Ectodermal cell (in vitro differentiated cells): Measurements from ENCODE around the gene PDCD1LG2.
"Not testable (repeated sequence)": the region's sequence is repeated elsewhere in the genome, so short reads cannot be mapped to it uniquely, and the experiment has no call there.

ENCODE experiments used
- H3K27ac ChIP-seq: 2 replicates; pipeline ENCODE4 v1.7.0; 2013; ENCODE audit warnings: mild to moderate bottlenecking, low read depth, low read length; ENCODE audit not compliant: insufficient read depth, poor library complexity, severe bottlenecking
- H3K27me3 ChIP-seq: 2 replicates; pipeline ENCODE4 v1.7.0; 2013; ENCODE audit warnings: mild to moderate bottlenecking, low read length; ENCODE audit not compliant: insufficient read depth, control insufficient read depth, poor library complexity, severe bottlenecking
- H3K36me3 ChIP-seq: one replicate; pipeline ENCODE4 v1.7.0; 2013; ENCODE audit warnings: low read length; ENCODE audit not compliant: control insufficient read depth, insufficient read depth
- H3K4me1 ChIP-seq: one replicate; pipeline ENCODE4 v1.7.0; 2013; ENCODE audit warnings: low read length; ENCODE audit not compliant: control insufficient read depth, insufficient read depth
- H3K4me3 ChIP-seq: 2 replicates; pipeline ENCODE4 v1.7.0; 2013; ENCODE audit warnings: low read depth, low read length, control low read depth; ENCODE audit not compliant: insufficient read depth
- H3K9me3 ChIP-seq: 2 replicates; pipeline ENCODE4 v1.7.0; 2013; ENCODE audit warnings: mild to moderate bottlenecking, low read length, moderate library complexity; ENCODE audit not compliant: control insufficient read depth
- WGBS, 2 experiments: methylation state at CpG; one replicate each; pipeline ENCODE4 v1.1.7; 2013; ENCODE audit warnings: missing lambda C conversion rate in 2 of 2; 5-methylcytosine and 5-hydroxymethylcytosine counted together

Gene PDCD1LG2

GRCh38 chr9:5493679-5494511, 16.4 kb upstream of the PDCD1LG2 start:
- no peaks in the 10 kb centered on the region for H3K36me3 ChIP-seq
- no peak overlapping the region for H3K4me3 ChIP-seq
- no peak overlapping the region for H3K27ac ChIP-seq
- no peaks in the 10 kb centered on the region for H3K27me3 ChIP-seq
- no peaks in the 10 kb centered on the region for H3K4me1 ChIP-seq
- WGBS, 2 experiments: 94 to 97% methylated on average over 8 of the region's 8 CpGs
- no peaks in the 10 kb centered on the region for H3K9me3 ChIP-seq

- H3K27ac ChIP-seq, H3K36me3 ChIP-seq, H3K27me3 ChIP-seq, H3K9me3 ChIP-seq, H3K4me1 ChIP-seq, H3K4me3 ChIP-seq: not testable (repeated sequence)
- 67 to 92% methylated on average over 1 to 3 of the region's 3 CpGs for WGBS, 2 experiments
Measured at GRCh38 chr9:5494765-5495164, 15.6 kb upstream of the PDCD1LG2 start.

- Histone ChIP-seq H3K4me1 (no peaks in the 10 kb centered on the region), H3K9me3 (no peaks in the 10 kb centered on the region), H3K27ac (no peak overlapping the region), H3K27me3 (no peaks in the 10 kb centered on the region), H3K4me3 (no peak overlapping the region), H3K36me3 (no peaks in the 10 kb centered on the region)
- 100% methylated on average over 1 of the region's 1 CpG; no CpG with 5 or more reads in 1 of the 2 experiments for WGBS, 2 experiments
Measured at GRCh38 chr9:5499157-5499556, 11.2 kb upstream of the PDCD1LG2 start.

GRCh38 chr9:5499889-5500398, 10.4 kb upstream of the PDCD1LG2 start:
- Histone ChIP-seq H3K4me3 (no peak overlapping the region), H3K27ac (no peak overlapping the region), H3K27me3 (no peaks in the 10 kb centered on the region), H3K36me3 (no peaks in the 10 kb centered on the region), H3K9me3 (no peaks in the 10 kb centered on the region), H3K4me1 (no peaks in the 10 kb centered on the region)
- WGBS, 2 experiments: 93 to 96% methylated on average over 4 of the region's 4 CpGs

GRCh38 chr9:5500441-5501235, 9.7 kb upstream of the PDCD1LG2 start:
- Histone ChIP-seq H3K9me3 (no peaks in the 10 kb centered on the region), H3K4me3 (no peak overlapping the region), H3K27me3 (no peaks in the 10 kb centered on the region), H3K4me1 (no peaks in the 10 kb centered on the region), H3K36me3 (no peaks in the 10 kb centered on the region), H3K27ac (no peak overlapping the region)
- WGBS, 2 experiments: 93 to 94% methylated on average over 18 of the region's 18 CpGs

- no peaks in the 10 kb centered on the region for H3K36me3 ChIP-seq
- H3K4me1 ChIP-seq: no peaks in the 10 kb centered on the region
- WGBS, 2 experiments: 95% methylated on average over 6 of the region's 6 CpGs
- no peak overlapping the region for H3K27ac ChIP-seq
- H3K4me3 ChIP-seq: no peak overlapping the region
- no peaks in the 10 kb centered on the region for H3K27me3 ChIP-seq
- H3K9me3 ChIP-seq: no peaks in the 10 kb centered on the region
Measured at GRCh38 chr9:5502553-5502952, 7.8 kb upstream of the PDCD1LG2 start.

GRCh38 chr9:5509573-5509972, 758 bp upstream of the PDCD1LG2 start:
- Histone ChIP-seq H3K27ac (no peak overlapping the region), H3K36me3 (no peaks in the 10 kb centered on the region), H3K27me3 (no peaks in the 10 kb centered on the region), H3K4me1 (no peaks in the 10 kb centered on the region), H3K4me3 (no peak overlapping the region), H3K9me3 (no peaks in the 10 kb centered on the region)
- 89 to 93% methylated on average over 2 of the region's 2 CpGs for WGBS, 2 experiments

- no peaks in the 10 kb centered on the region for H3K9me3 ChIP-seq
- no peaks in the 10 kb centered on the region for H3K4me1 ChIP-seq
- H3K4me3 ChIP-seq: no peak overlapping the region
- H3K27ac ChIP-seq: no peak overlapping the region
- 80 to 81% methylated on average over 3 of the region's 3 CpGs for WGBS, 2 experiments
- no peaks in the 10 kb centered on the region for H3K36me3 ChIP-seq
- H3K27me3 ChIP-seq: no peaks in the 10 kb centered on the region
Measured at GRCh38 chr9:5510989-5511388, 658 bp downstream of the PDCD1LG2 start.

GRCh38 chr9:5511476-5511875, 1.1 kb downstream of the PDCD1LG2 start:
- H3K27ac ChIP-seq: no peak overlapping the region
- H3K9me3 ChIP-seq: no peaks in the 10 kb centered on the region
- WGBS, 2 experiments: 92 to 98% methylated on average over 1 of the region's 1 CpG
- no peak overlapping the region for H3K4me3 ChIP-seq
- H3K27me3 ChIP-seq: no peaks in the 10 kb centered on the region
- H3K36me3 ChIP-seq: no peaks in the 10 kb centered on the region
- no peaks in the 10 kb centered on the region for H3K4me1 ChIP-seq

GRCh38 chr9:5511935-5512580, 1.7 kb downstream of the PDCD1LG2 start:
- Histone ChIP-seq H3K9me3 (no peaks in the 10 kb centered on the region), H3K4me1 (no peaks in the 10 kb centered on the region), H3K4me3 (no peak overlapping the region), H3K36me3 (no peaks in the 10 kb centered on the region), H3K27me3 (no peaks in the 10 kb centered on the region), H3K27ac (no peak overlapping the region)
- 89 to 94% methylated on average over 6 of the region's 6 CpGs for WGBS, 2 experiments
